ENCODE measurements around the gene FBXO30.

FBXO30 gene

GRCh38 chr6:145814501-145815308, at the start of gene FBXO30:
Gene FBXO30, minus strand, starts transcription at chr6:145814795. Its CDS starts 8,390 bp downstream, at chr6:145806405.
- peak; percentile 74 for DNase-seq

DNA sequence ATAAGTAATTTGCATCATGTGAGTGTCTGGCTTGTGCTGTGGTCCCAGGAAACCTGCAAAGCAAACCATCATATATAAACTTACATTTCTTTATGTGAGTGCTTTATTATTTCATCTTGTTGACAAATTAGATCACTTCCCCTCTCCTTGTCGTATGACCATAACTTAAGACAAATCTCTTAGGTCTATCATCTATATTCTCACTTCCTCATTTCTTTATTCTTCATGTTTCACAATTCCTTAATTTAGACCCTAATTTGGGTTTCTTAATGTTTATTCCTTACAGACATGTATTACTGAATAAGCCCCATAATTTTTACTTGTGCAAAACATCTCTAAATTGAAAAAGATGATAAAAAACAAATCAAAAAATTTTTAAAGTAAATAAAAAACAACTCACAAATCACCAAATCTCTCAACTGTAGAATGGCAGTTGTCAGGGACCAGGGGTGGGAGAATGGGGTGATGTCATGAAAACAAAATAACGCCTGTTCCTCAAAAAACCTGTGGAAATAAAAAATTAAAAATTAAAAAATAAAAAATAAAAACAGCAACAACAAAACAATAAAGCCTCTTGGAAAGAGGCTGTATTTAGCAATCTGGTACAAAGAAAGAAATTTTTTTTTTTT, 49.5 kb upstream of the FBXO30 start:
- no peak for DNase-seq

GRCh38 chr6:145863366-145863765, 48.8 kb upstream of the FBXO30 start:
- no peak for DNase-seq

DNA sequence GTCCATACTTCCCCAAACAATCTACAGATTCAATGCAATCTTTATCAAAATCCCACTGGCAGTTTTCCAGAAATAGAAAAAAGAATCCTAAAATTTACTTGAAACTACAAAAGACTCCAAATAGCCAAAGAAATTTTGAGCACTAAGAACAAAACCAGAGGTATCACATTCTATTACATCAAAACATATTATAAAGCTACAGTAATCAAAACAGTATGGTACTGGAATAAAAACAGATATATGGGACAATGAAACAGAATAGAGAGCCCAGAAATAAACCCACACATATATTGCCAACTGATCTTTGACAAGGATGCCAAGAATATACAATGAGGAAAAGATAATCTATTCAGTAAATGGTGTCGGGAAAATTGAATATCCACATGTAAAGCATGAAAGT, 46.0 kb upstream of the FBXO30 start:
- DNase-seq = no peak

DNA sequence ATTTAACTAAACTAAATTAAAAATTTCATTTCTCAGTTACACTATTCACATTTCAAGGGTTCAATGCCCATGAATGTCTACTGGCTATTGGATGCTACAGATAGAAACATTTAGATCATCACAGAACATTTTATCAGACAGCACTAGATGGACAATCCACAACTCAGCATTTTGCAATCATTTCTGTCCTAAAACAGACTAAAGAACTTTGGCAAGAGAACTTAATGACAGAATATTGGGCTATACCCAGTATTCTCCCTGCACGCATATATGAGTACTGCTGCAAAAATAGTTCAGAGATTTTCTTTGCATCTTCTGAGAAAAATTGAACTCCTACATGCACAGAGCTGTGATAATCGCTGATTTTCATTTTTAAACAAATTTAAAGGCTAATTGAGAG, 36.1 kb upstream of the FBXO30 start:
- DNase-seq = no peak

- no peak for DNase-seq
Measured at GRCh38 chr6:145848541-145848940, 33.9 kb upstream of the FBXO30 start.

DNA sequence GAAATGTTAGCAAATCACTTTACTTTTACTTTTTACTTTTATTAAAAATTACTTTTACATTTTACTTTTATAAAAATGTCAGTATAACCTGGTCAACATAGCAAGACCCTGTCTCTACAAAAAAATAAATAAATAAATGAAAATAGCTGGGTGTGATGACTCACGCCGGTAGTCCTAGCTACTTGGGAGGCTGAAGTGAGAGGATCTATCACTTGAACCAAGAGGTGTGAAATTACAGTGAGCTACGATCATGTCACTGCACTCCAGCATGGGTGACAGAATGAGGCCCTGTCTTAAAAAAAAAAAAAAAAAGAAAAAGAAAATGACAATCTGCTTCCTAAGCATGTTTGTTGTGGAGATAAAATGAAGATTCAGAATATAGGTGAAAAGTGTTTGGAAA, 31.0 kb upstream of the FBXO30 start:
- no peak for DNase-seq

GRCh38 chr6:145844933-145845540, 30.4 kb upstream of the FBXO30 start:
- no peak for DNase-seq

DNA sequence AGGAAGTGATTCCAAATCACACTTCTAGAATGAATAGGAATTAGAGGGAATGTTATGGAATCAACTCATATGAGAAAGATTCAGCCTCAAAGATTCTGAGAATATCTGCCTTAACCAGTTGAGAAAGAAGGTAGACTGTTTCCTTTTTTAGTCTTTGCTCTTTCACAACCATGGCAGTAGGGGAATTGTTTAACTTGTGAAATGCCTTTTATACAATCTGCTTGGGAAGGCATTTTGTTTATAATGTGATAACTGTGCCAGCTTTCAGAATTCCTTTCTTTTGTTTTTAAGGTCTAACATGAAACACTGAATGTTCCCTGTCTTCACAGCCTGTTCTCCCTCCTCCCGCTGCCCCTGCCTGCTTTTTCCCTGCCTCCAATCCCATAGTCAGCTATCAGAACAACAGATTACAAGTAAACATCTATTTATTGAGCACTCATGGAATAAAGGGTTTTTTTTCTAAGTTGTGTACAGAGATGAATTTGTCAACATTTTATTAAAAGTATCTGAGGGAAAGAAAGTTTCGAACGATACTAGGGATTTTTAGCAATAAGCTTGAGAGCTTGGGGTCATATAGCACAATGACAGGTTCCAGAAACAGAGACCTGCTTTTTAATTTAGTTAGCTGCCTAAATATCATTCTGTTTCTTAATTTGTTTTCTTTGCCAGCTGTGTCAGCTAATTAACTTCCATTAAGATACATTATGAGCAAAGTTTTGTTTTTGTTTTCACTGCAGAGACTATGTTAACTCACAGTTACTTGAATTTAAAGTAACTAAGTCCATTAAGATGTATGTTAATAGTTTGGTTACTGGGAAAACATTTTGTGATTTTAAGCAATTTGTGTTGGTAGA, 28.3 kb upstream of the FBXO30 start:
- no peak for DNase-seq

GRCh38 chr6:145841668-145842067, 27.1 kb upstream of the FBXO30 start:
- DNase-seq = no peak

DNA sequence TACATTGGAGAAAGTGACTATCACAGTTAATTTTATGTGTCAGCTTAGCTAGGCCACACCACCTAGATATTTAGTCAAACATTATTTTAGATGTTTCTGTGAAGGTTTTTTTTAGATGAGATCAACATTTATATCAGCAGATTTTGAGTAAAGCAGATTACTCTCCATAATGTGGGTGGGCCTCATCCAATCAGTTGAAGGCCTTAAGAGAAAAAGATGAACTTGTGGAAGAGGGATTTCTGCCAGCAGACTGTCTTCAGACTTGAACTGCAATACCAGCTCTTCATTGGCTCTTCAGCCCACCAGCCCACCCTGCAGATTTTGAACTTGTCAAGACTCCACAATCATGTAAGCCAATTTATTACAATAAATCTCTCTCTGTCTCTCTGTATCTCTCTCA, 25.1 kb upstream of the FBXO30 start:
- DNase-seq = no peak

DNA sequence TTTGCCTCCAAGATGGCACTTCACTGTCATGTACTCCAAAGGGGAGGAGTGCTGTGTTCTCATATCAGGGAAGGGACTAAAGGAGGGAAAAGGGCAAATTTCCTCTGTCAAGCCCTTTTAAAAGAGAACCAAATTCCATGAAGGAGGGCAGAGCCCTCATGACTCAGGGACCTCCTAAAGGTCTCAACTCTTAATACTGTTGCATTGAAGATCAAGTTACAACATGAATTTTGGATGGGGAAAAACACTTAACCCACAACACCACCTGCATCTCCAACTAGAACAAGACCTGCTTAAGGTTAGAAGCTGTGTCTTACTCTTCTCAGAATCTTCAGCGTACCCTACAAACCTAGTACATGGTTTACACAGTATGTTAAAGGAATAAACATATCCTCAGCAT, 23.7 kb upstream of the FBXO30 start:
- DNase-seq = no peak

- DNase-seq = no peak
Measured at GRCh38 chr6:145836772-145837171, 22.2 kb upstream of the FBXO30 start.

- DNase-seq = no peak
Measured at GRCh38 chr6:145836170-145836569, 21.6 kb upstream of the FBXO30 start.

DNA sequence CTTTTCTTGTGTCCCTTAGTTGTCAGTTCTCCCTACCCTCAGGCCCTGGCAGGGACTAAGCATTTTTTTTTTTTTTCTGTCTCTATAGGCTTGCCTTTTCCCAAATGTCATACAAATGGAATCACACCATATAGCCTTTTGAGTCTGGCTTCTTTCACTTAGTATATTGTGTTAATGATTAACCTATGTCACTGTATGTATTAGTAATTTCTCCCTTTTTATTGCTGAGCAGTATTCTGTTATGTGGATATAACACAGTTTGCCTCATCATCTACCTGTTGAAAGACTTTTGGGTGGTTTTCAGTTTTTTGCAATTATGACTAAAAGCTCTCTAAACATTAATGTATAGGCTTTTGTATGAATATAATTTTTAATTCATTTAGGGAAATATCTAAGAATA, 16.0 kb upstream of the FBXO30 start:
- DNase-seq = no peak

GRCh38 chr6:145829950-145830349, 15.4 kb upstream of the FBXO30 start:
- no peak for DNase-seq

DNA sequence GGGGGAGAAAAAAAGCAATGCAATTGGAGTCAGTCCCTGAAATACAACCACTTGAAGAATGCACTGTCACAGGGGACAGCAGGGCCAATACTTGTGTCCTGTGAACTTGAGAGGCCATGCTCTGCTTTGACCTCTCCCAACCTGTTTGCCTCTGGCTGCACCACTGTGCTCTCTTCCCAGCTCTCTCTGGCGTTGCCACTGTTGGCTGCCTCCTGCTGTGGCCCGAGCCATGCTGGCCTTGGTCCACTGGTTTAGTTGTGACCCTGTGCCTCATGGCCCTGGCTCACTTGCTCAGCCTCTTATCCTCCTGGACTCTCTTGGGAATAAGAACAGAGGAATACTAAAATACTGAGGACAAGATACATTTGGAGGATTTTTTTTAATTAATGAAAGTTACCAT, 14.5 kb upstream of the FBXO30 start:
- no peak for DNase-seq

DNA sequence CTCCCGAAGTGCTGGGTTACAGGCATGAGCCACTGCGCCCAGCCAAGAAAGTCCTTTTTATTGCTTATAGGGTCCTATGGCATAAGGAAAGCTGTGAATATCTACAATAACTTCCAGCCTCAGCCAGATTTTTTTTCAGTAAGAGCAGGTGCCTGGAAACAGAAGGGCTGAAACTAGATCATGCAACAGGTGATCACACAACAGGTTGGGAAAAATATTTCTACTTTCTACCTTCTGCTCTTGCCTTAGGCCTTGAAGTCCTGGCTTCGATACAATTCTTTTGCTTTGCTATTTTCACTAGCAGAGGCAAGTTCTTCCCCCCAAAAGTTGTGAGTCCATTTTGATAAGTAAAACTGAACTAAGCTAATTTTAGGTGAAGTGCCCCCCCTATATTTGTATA, 9.7 kb upstream of the FBXO30 start:
- no peak for DNase-seq

GRCh38 chr6:145823328-145823944, 8.8 kb upstream of the FBXO30 start:
- DNase-seq = no peak

GRCh38 chr6:145822456-145822855, 7.9 kb upstream of the FBXO30 start:
- DNase-seq = no peak

- DNase-seq = no peak
Measured at GRCh38 chr6:145819994-145820393, 5.4 kb upstream of the FBXO30 start.

DNA sequence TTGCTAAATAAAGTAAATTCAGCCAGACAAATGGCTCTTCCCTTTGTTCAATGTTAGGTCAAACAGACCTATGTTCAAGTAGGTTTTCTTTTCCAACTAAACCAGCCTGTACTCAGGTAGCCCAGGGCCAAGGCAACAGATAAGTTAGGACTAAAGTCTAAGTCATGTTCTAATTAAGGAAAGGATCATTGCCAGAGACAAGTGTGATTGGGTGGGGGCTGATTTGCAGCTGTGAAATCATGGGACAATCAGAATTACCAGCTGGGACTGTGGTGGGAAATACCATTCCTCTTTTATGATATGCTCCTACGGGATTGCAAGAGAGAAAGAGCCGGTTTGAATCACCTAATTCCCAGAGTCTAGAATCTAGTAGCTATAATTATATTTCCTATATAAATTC, 4.2 kb upstream of the FBXO30 start:
- no peak for DNase-seq

DNA sequence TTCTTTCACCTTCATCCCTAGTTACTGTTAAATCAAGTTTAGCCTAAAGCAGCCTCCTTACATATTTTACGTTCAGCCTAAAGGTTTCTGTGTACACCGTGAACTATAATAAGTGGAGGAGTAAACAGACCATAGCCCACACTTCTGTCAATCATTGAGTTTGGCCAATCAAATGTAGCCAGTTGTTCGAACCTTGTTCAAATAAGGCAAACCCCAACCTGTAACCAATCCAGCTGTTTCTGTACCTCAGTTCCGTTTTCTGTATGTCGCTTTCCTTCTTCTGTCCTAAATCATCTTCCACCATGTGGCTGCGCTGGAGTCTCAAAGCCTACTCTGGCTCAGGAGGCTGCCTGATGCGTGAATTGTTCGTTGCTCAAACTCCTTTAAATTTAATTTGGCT, 1.8 kb upstream of the FBXO30 start:
- DNase-seq = no peak
